ENCODE measurements around the gene OR6J1.

DNA sequence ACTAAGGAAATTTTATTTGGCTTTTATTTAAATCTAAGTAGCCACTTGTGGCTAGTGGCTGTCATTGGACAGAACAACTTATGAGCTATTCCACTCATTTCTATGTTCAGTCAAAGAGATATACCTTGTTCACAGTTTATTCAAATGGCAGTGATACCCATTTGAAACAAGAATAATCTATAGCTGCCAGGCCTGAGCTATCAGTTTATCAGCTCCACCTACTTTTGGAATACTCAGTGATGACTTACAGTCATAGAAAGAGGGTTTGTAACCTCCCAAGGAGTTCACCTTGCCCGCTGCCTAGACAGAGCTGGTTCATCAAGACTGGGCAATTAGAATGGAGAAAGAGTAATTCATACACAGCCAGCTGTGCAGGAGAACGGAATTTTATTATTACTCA lies 50.6 kb downstream of the OR6J1 start:
- TF ChIP-seq, protein P1, sequence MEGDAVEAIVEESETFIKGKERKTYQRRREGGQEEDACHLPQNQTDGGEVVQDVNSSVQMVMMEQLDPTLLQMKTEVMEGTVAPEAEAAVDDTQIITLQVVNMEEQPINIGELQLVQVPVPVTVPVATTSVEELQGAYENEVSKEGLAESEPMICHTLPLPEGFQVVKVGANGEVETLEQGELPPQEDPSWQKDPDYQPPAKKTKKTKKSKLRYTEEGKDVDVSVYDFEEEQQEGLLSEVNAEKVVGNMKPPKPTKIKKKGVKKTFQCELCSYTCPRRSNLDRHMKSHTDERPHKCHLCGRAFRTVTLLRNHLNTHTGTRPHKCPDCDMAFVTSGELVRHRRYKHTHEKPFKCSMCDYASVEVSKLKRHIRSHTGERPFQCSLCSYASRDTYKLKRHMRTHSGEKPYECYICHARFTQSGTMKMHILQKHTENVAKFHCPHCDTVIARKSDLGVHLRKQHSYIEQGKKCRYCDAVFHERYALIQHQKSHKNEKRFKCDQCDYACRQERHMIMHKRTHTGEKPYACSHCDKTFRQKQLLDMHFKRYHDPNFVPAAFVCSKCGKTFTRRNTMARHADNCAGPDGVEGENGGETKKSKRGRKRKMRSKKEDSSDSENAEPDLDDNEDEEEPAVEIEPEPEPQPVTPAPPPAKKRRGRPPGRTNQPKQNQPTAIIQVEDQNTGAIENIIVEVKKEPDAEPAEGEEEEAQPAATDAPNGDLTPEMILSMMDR (IDR thresholded peaks at IDR 0.05; ENCODE audit: low read depth, low read length, poor library complexity, severe bottlenecking): no peak
- TF ChIP-seq EZH2phosphoT487 (IDR thresholded peaks at IDR 0.05; ENCODE audit: borderline replicate concordance, low read length): no peak

Data from DOHH2 (cell line).